ENCODE results near the gene PARL. TPM values are rescaled to one million over a fixed set of nuclear protein-coding genes. Genes with fewer than 3 reads are reported as not detected.

The PARL gene
- total and polyA plus RNA-seq, 2 donors (not counting 1 experiment from before 2014, with no cell fraction given), result 23.5 to 46.7 TPM

- Mint-ChIP-seq H3K4me3 (no peak overlapping the region), H3K27me3 (no peaks in the 10 kb centered on the region), H3K9me3 (ENCODE audit: insufficient read depth) (no peaks in the 10 kb centered on the region), H3K4me1 (peaks cover 14% of the 10 kb centered on the region), H3K27ac (no peak overlapping the region)
- TF ChIP-seq EZH2 (IDR thresholded peaks at IDR 0.05; ENCODE audit: borderline replicate concordance, insufficient read depth, low read depth, low read length, poor library complexity, severe bottlenecking), result no peak
- no peak for TF ChIP-seq CTCF (IDR thresholded peaks at IDR 0.05)
- DNase-seq (no peak), ATAC-seq (ENCODE audit: low read depth) (no peak)
- WGBS (ENCODE audit: insufficient coverage), result 89% methylated on average over 9 of the region's 14 CpGs
- POLR2A ChIA-PET, result no interaction called here
- no peak overlapping the region for H3K9ac ChIP-seq (ENCODE audit: low read length)
- peaks cover 16 to 63% of the 10 kb centered on the region in 2 experiments for H3K36me3 ChIP-seq (replicated peaks in 1 of 2; ENCODE audit: control extremely low read depth in 1 of 2, control insufficient read depth in 1 of 2, extremely low read depth in 1 of 2, insufficient read depth in 2 of 2, low read length in 1 of 2)
- H3K4me3 ChIP-seq (ENCODE audit: control extremely low read depth in 1 of 5, extremely low read depth in 1 of 5, insufficient read depth in 1 of 5, low read depth in 2 of 5, low read length in 4 of 5), result no peak overlapping the region
- intact Hi-C loops (cut with micrococcal nuclease), result no loop called here
- no peak overlapping the region for H2AFZ ChIP-seq (ENCODE audit: insufficient read depth, low read depth, low read length, poor library complexity, severe bottlenecking)
- no peaks in the 10 kb centered on the region for H3K9me3 ChIP-seq (ENCODE audit: control extremely low read depth in 1 of 3, control insufficient read depth in 2 of 3, insufficient read depth in 1 of 3, low read length in 2 of 3)
- H3K79me2 ChIP-seq (ENCODE audit: control insufficient read depth, insufficient read depth, low read length), result no peaks in the 10 kb centered on the region
- no peaks in the 10 kb centered on the region for H4K20me1 ChIP-seq (ENCODE audit: control insufficient read depth, insufficient read depth, low read length, poor library complexity, severe bottlenecking)
- no peak overlapping the region for H3K4me2 ChIP-seq (replicated peaks; ENCODE audit: low read depth, low read length, poor library complexity, severe bottlenecking)
- H3K4me1 ChIP-seq (ENCODE audit: control insufficient read depth in 2 of 2, insufficient read depth in 2 of 2, low read length in 2 of 2), result no peaks in the 10 kb centered on the region
- no peak overlapping the region for H3K27ac ChIP-seq (ENCODE audit: low read length in 2 of 2)
- CTCF ChIA-PET, result interaction anchor here (0.5 to 0.6 kb wide), 2 partner anchors 100 to 115 kb away, joined by 3 to 5 read pairs; no protein-coding TSS in a partner anchor
- no peaks in the 10 kb centered on the region for H3K27me3 ChIP-seq (replicated peaks in 1 of 4; ENCODE audit: control extremely low read depth in 1 of 4, control insufficient read depth in 3 of 4, insufficient read depth in 4 of 4, low read length in 3 of 4)
Measured at GRCh38 chr3:183779896-183780465, 104.7 kb downstream of the PARL start.

Small RNAs within 50 kb of the gene (small RNA-seq; reads per million reads assigned to genes)
- not detected for gene MIR4448 (ENCODE audit: insufficient read length, low read depth, low replicate concordance)

Other genes starting within 250 kb of the PARL start
- gene KLHL24, start 249.3 kb downstream of the PARL start, total RNA-seq, result 134 and 139 TPM in 2 replicates
- 37.4 and 80.8 TPM in 2 replicates for gene KLHL24, start 249.3 kb downstream of the PARL start, polyA plus RNA-seq
- 26.7 and 30.6 TPM in 2 replicates for gene YEATS2, start 187.1 kb downstream of the PARL start, total RNA-seq
- 20.2 and 21.8 TPM in 2 replicates for gene YEATS2, start 187.1 kb downstream of the PARL start, polyA plus RNA-seq
- gene MAP6D1, start 59.3 kb downstream of the PARL start, total RNA-seq, result 1.8 and 4.2 TPM in 2 replicates
- gene MAP6D1, start 59.3 kb downstream of the PARL start, polyA plus RNA-seq, result 0.43 and 0.46 TPM in 2 replicates
- gene ABCC5, start 133.0 kb upstream of the PARL start, total RNA-seq, result 29.5 and 31.7 TPM in 2 replicates
- 13.4 and 16.9 TPM in 2 replicates for gene ABCC5, start 133.0 kb upstream of the PARL start, polyA plus RNA-seq
- gene HTR3D, start 146.9 kb upstream of the PARL start, total RNA-seq, result not detected in 2 replicates
- not detected in 2 replicates for gene HTR3D, start 146.9 kb upstream of the PARL start, polyA plus RNA-seq
- gene HTR3C, start 168.2 kb upstream of the PARL start, total RNA-seq, result not detected in 2 replicates
- gene HTR3C, start 168.2 kb upstream of the PARL start, polyA plus RNA-seq, result not detected in 2 replicates
- gene HTR3E, start 212.2 kb upstream of the PARL start, total RNA-seq, result not detected in 2 replicates
- not detected in 2 replicates for gene HTR3E, start 212.2 kb upstream of the PARL start, polyA plus RNA-seq